ENCODE data around the gene CFAP300.

The CFAP300 gene

GRCh38 chr11:102097186-102097585 lies 49.9 kb downstream of the CFAP300 start:
- TF ChIP-seq CTCF (IDR thresholded peaks at IDR 0.05; ENCODE audit: control insufficient read depth, insufficient read depth, low read depth, low read length, missing control alignments), result no peak
- no peak overlapping the region for H3K4me3 ChIP-seq (ENCODE audit: control insufficient read depth, low read depth, low read length)
- no peak for DNase-seq (ENCODE audit: low read depth)

DNA sequence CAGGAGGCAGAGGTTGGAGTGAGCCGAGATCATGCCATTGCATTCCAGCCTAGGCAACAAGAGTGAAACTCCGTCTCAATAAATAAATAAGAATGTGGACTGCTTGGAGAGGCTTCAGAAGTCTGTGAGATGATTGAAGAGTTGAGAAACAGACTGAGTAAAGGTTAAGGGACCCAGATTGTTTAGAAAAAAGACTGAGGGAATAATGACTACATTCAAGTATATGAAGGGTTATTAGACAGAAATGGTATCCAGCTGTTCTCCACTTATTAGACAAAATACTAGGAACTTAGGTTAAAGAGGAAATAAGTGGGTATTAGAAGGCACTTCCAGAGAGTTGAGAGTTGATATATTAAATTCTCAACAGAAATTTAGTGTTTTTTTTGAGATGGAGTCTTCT lies 52.5 kb downstream of the CFAP300 start:
- TF ChIP-seq CTCF (IDR thresholded peaks at IDR 0.05; ENCODE audit: control insufficient read depth, insufficient read depth, low read depth, low read length, missing control alignments), result no peak
- DNase-seq (ENCODE audit: low read depth), result no peak

GRCh38 chr11:102108734-102109440 lies 61.6 kb downstream of the CFAP300 start:
- no peak for DNase-seq (ENCODE audit: low read depth)
- peak overlapping the region; percentile 54 for H3K4me3 ChIP-seq (ENCODE audit: control insufficient read depth, low read depth, low read length)
- TF ChIP-seq CTCF (IDR thresholded peaks at IDR 0.05; ENCODE audit: control insufficient read depth, insufficient read depth, low read depth, low read length, missing control alignments), result no peak

More for the DNA sequence above, 52.5 kb downstream of the CFAP300 start:
- no peak overlapping the region for H3K4me3 ChIP-seq (ENCODE audit: control insufficient read depth, low read depth, low read length)

- DNase-seq (ENCODE audit: low read depth), result peak; percentile 75
- TF ChIP-seq CTCF (IDR thresholded peaks at IDR 0.05; ENCODE audit: control insufficient read depth, insufficient read depth, low read depth, low read length, missing control alignments), result no peak
- peak within 1 kb of the TSS; percentile 98 for H3K4me3 ChIP-seq (ENCODE audit: control insufficient read depth, low read depth, low read length)
These were observed 62.9 kb downstream of the CFAP300 start, which contains the start of gene YAP1 for GRCh38 chr11:102109896-102110760. Gene YAP1, plus strand, starts transcription at chr11:102110447. Its CDS starts 402 bp downstream, at chr11:102110849.

GRCh38 chr11:102110761-102111010 lies 63.4 kb downstream of the CFAP300 start:
- H3K4me3 ChIP-seq (ENCODE audit: control insufficient read depth, low read depth, low read length), result peak overlapping the region; percentile 98
- no peak for TF ChIP-seq CTCF (IDR thresholded peaks at IDR 0.05; ENCODE audit: control insufficient read depth, insufficient read depth, low read depth, low read length, missing control alignments)
- DNase-seq (ENCODE audit: low read depth), result no peak

DNA sequence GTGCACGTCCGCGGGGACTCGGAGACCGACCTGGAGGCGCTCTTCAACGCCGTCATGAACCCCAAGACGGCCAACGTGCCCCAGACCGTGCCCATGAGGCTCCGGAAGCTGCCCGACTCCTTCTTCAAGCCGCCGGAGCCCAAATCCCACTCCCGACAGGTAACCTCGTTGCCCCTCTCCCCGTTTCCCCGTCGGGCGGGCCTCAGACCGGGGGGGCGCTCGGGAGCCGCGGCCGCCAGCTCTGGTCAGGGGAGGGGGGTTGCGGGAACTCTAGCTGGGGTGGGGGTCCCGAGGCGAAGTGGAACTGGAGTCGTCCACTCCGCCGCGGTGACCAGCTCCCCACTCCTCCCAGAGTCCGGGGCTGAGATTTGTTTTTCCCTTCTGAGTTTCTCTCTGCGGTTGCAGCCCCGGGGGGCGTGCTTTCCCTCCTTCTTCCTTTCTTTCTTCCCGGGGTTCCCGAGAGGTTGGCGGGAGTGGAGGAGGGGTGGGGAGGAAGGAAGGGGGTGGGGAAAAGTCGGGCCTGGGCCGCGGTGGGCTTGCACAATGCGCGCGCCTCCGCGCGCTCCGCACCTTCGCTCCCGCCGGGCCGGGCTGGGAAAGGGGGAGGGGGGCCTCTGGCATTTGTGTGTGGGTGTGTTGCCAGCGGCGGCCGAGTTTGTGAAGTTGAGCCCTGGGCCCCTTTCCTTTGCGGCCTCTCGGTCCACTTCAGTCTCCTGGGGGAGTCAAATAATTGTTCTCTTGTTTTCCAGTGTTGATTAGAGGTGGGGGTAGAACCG lies 64.0 kb downstream of the CFAP300 start:
- DNase-seq (ENCODE audit: low read depth), result no peak
- H3K4me3 ChIP-seq (ENCODE audit: control insufficient read depth, low read depth, low read length), result peak overlapping the region; percentile 98

More for the DNA sequence above, 64.0 kb downstream of the CFAP300 start:
- peak; percentile 33 for TF ChIP-seq CTCF (IDR thresholded peaks at IDR 0.05; ENCODE audit: control insufficient read depth, insufficient read depth, low read depth, low read length, missing control alignments)
